Spinal cord (tissue), 4 donors: ENCODE data around the gene GJA1. TPM values are rescaled to one million over a fixed set of nuclear protein-coding genes. Genes with fewer than 3 reads are reported as not detected.

Experiments used
- polyA plus RNA-seq, 2 donors: library from polyadenylated mRNA; unstranded; fragments of 120-200 nt; gene quantifications; one replicate each; pipeline ENCODE4 v1.2.1, GENCODE V29; 2013; ENCODE audit not compliant: insufficient read length in 2 of 2
- small RNA-seq: library from RNA; depleted of rRNA; stranded (forward); fragments of <200 nt; gene quantifications from one replicate; pipeline ENCODE3, GENCODE V24; 2014; ENCODE audit warnings: low replicate concordance
- total RNA-seq, 2 donors: library from RNA; depleted of rRNA in 1 of 2; stranded (reverse); fragments of 120-200 nt in 1 of 2; fragments of >200 nt in 1 of 2; gene quantifications; one replicate each; pipeline versions ENCODE4 v1.2.3 to v1.2.4, GENCODE V29; 2013 to 2014

GJA1 gene
- total and polyA plus RNA-seq, 4 donors, result 327 to 1,250 (median 564) TPM

Small RNA genes within 50 kb of the gene (small RNA-seq; reads per million reads assigned to genes)
- gene RNU4-35P, result not detected

Other genes with a start within 250 kb of the GJA1 start
- gene TBC1D32, start 101.2 kb upstream of the GJA1 start, total RNA-seq, result 10 to 100 TPM; 32.8 to 51.4 TPM
- 10 to 100 TPM; 12.2 to 17.1 TPM for gene TBC1D32, start 101.2 kb upstream of the GJA1 start, polyA plus RNA-seq